LHCN-M2 (cell line): Measurements from ENCODE around the gene SKIDA1. TPM values are rescaled to one million over a fixed set of nuclear protein-coding genes. Genes with fewer than 3 reads are reported as not detected.

ENCODE experiments used
- DNase-seq: peaks from one replicate; pipeline ENCODE4 v3.0.0-alpha.2; 2012; ENCODE audit warnings: low read depth
- total RNA-seq: library from RNA; depleted of rRNA; stranded (reverse); fragments of >200 nt; gene quantifications from 2 replicates; pipeline ENCODE4 v1.2.3, GENCODE V29; 2014; rRNA removed

The SKIDA1 gene
- total RNA-seq, 1 experiment from 2014 or later: 0.63 TPM

- no peak for DNase-seq
Observed at GRCh38 chr10:21487416-21488180, 37.9 kb downstream of the SKIDA1 start.

DNA sequence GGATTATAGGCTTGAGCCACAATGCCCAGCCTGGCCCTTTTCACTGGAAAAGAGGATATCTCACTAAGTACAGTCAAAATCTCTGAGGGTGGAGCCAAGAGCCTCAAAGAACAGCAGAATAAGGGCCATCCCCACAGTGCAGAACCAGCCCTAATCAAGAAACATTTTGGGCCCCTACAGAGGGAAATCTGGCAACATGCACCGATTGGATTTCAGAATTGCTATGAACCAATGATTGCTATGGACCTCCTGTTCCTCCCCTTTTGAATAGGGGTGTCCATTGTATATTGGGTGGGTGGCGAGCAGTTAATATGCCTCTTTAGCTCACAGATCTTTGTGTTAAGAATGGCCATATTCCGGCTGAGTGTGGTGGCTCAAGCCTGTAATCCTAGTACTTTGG is 42.7 kb downstream of the SKIDA1 start:
- no peak for DNase-seq

GRCh38 chr10:21481407-21481806 is 44.1 kb downstream of the SKIDA1 start:
- no peak for DNase-seq

DNA sequence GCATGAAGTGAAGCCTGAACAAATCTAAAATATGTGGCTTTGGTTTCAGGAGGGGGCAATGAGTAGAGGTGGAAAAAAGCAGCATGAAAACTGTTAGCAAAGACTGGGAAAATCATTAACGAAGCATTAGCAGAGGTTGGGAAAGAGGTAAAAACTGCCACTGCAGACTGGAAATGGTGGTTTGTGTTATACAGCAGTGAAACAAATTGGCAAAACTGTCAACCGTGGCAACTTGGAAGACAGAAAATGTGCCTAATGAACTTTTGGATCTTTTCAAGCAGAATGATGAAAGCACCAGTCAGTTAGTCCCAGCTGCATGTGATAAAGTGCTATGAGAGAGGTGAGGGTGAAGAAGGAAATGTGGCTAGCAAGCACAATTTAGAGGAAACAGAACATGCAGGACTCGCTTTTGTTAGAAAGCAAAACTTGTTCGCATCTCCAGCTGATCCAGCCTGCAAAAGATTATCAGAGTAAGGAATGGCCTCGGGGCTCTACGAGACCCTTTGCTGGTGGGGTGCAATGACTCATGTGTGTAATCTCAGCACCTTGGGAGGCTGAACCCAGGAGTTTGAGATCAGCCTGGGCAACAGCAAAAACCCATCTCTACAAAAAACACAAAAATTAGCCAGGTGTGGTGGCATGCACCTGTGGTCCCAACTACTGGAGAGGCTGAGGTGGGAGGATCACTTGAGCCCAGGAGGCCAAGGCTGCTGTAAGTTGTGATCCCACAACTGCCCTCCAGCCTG is 45.7 kb downstream of the SKIDA1 start:
- no peak for DNase-seq

GRCh38 chr10:21475393-21475792 is 50.1 kb downstream of the SKIDA1 start:
- DNase-seq: no peak

DNA sequence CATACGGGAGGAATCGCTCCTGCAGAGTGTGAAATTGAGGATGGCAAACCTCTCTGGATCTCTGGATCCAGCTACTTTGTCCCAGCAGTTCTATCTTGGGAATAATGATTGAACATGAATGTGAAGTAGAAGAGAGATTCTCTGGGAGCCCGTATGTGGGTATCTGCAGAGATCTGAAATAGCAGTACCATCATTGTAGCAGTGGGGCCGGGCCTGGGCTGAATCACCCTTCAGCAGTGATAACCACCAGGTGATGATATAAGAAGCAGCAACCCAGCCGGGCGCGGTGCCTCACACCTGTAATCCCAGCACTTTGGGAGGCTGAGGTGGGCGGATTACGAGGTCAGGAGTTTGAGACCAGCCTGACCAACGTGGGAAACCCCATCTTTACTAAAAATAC is 51.9 kb downstream of the SKIDA1 start:
- DNase-seq: no peak

- no peak for DNase-seq
Observed at GRCh38 chr10:21473135-21473534, 52.3 kb downstream of the SKIDA1 start.

DNA sequence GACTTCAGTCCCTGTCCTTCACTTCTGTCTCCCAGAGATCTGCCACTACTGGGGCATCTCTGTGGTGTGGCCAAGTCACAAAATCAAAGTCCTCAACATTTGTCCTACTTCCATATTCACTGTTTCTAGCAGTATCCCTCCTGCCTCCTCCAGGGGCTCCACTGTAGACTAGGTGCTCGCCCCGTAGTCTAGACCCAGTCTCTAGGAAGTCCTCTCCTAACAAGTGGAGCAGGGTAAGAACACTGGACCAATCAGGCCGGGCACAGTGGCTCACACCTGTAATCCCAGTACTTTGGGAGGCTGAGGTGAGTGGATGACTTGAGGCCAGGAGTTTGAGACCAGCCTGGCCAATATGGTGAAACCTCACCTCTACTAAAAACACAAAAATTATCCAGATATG is 57.4 kb downstream of the SKIDA1 start:
- no peak for DNase-seq

DNA sequence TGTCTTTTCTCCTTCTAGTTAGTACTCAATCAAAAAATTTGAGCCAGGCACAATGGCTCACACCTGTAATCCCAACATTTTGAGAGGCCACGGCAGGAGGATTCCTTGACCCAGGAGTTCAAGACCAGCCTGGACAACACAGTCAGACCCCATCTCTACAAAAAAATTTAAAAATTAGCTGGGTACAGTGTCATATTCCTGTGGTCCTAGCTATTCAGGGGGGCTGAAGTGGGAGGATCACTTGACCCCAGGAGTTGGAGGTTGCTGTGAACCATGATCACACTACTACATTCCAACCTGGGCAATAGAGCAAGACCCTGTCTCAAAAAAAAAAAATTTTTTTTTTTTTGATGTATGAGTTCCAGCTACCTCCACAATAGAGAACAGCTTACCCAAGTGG is 57.8 kb downstream of the SKIDA1 start:
- DNase-seq: no peak

DNA sequence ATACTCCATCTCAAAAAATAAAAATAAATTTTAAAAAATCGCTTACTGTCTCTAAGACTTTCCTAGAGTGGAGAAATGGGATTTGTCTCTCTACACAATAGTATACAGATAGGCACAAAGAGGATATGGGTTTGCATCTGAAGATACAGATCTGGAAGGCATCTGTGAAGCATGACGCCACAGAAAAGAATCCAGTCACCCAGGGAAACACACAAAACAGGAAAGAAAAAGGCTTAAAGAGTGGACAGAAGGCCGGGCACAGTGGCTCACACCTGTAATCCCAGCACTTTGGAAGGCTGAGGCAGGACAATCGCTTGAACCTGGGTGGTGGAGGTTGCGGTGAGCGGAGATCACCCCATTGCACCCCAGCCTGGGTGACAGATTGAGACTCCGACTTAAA is 61.3 kb downstream of the SKIDA1 start:
- no peak for DNase-seq

Other genes starting within 250 kb of the SKIDA1 start
- gene MLLT10, start 8.6 kb upstream of the SKIDA1 start, total RNA-seq: 15.0 and 23.3 TPM in 2 replicates